ENCODE measurements around the gene ANKH. TPM values are rescaled to one million over a fixed set of nuclear protein-coding genes. Genes with fewer than 3 reads are reported as not detected.

Gene ANKH
- polyA plus RNA-seq, 1 donor from 2014 or later = 9.9 TPM

- H3K4me2 ChIP-seq (ENCODE audit: low read length) = no peak overlapping the region
- H3K9me3 ChIP-seq (ENCODE audit: low read length) = no peaks in the 10 kb centered on the region
- H3F3A ChIP-seq (ENCODE audit: insufficient read depth, low read length, poor library complexity, severe bottlenecking) = no peaks in the 10 kb centered on the region
- H3K9me2 ChIP-seq (ENCODE audit: insufficient read depth, low read length) = no peaks in the 10 kb centered on the region
- no peak overlapping the region for H3K9ac ChIP-seq (ENCODE audit: low read length)
- TF ChIP-seq EP300 (conservative IDR thresholded peaks at IDR 0.05; ENCODE audit: poor library complexity, severe bottlenecking) = no peak
- TF ChIP-seq, protein P1, sequence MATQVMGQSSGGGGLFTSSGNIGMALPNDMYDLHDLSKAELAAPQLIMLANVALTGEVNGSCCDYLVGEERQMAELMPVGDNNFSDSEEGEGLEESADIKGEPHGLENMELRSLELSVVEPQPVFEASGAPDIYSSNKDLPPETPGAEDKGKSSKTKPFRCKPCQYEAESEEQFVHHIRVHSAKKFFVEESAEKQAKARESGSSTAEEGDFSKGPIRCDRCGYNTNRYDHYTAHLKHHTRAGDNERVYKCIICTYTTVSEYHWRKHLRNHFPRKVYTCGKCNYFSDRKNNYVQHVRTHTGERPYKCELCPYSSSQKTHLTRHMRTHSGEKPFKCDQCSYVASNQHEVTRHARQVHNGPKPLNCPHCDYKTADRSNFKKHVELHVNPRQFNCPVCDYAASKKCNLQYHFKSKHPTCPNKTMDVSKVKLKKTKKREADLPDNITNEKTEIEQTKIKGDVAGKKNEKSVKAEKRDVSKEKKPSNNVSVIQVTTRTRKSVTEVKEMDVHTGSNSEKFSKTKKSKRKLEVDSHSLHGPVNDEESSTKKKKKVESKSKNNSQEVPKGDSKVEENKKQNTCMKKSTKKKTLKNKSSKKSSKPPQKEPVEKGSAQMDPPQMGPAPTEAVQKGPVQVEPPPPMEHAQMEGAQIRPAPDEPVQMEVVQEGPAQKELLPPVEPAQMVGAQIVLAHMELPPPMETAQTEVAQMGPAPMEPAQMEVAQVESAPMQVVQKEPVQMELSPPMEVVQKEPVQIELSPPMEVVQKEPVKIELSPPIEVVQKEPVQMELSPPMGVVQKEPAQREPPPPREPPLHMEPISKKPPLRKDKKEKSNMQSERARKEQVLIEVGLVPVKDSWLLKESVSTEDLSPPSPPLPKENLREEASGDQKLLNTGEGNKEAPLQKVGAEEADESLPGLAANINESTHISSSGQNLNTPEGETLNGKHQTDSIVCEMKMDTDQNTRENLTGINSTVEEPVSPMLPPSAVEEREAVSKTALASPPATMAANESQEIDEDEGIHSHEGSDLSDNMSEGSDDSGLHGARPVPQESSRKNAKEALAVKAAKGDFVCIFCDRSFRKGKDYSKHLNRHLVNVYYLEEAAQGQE (IDR thresholded peaks at IDR 0.05; ENCODE audit: borderline replicate concordance) = no peak
- no peak for TF ChIP-seq TAF1 (IDR thresholded peaks at IDR 0.05; ENCODE audit: low read depth)
- no peak for TF ChIP-seq CTCF (IDR thresholded peaks at IDR 0.05; ENCODE audit: poor library complexity, severe bottlenecking)
- no peak overlapping the region for H3K27ac ChIP-seq (ENCODE audit: low read length)
- no peaks in the 10 kb centered on the region for H3K79me2 ChIP-seq (replicated peaks; ENCODE audit: insufficient read depth, low read length)
- H2AFZ ChIP-seq (ENCODE audit: low read depth, low read length) = no peak overlapping the region
- no peaks in the 10 kb centered on the region for H3K36me3 ChIP-seq (ENCODE audit: insufficient read depth, low read length)
- no peaks in the 10 kb centered on the region for H3K27me3 ChIP-seq (ENCODE audit: insufficient read depth, low read depth, low read length)
- no peak overlapping the region for H3K4me3 ChIP-seq (ENCODE audit: low read length)
- H4K20me1 ChIP-seq (ENCODE audit: insufficient read depth) = no peaks in the 10 kb centered on the region
Measured at GRCh38 chr5:14727928-14728458, 143.6 kb downstream of the ANKH start.

GRCh38 chr5:14727428-14727865 is 144.1 kb downstream of the ANKH start:
- Histone ChIP-seq H3K36me3 (ENCODE audit: insufficient read depth, low read length) (no peaks in the 10 kb centered on the region), H3K9me3 (ENCODE audit: low read length) (no peaks in the 10 kb centered on the region), H4K20me1 (ENCODE audit: insufficient read depth) (no peaks in the 10 kb centered on the region), H3K27ac (ENCODE audit: low read length) (no peak overlapping the region), H3K4me2 (ENCODE audit: low read length) (no peak overlapping the region), H3K79me2 (replicated peaks; ENCODE audit: insufficient read depth, low read length) (no peaks in the 10 kb centered on the region), H3K9me2 (ENCODE audit: insufficient read depth, low read length) (no peaks in the 10 kb centered on the region), H3K9ac (ENCODE audit: low read length) (no peak overlapping the region), H3K4me3 (ENCODE audit: low read length) (no peak overlapping the region), H2AFZ (ENCODE audit: low read depth, low read length) (no peak overlapping the region), H3K27me3 (ENCODE audit: insufficient read depth, low read depth, low read length) (no peaks in the 10 kb centered on the region), H3F3A (ENCODE audit: insufficient read depth, low read length, poor library complexity, severe bottlenecking) (no peaks in the 10 kb centered on the region)
- peak; percentile 98 for TF ChIP-seq RAD21 (conservative IDR thresholded peaks at IDR 0.05)
- TF ChIP-seq SMC3 (conservative IDR thresholded peaks at IDR 0.05; ENCODE audit: poor library complexity) = peak; percentile 99
- TF ChIP-seq TAF1 (IDR thresholded peaks at IDR 0.05; ENCODE audit: low read depth) = no peak
- peak; percentile 95 for TF ChIP-seq CTCF (IDR thresholded peaks at IDR 0.05; ENCODE audit: poor library complexity, severe bottlenecking)

Measured in neural cell (in vitro differentiated cells).